NCI-H1092 (cell line): Measurements from ENCODE around the gene HMCN1.
A peak's percentile ranks its signal among the peaks of the same experiment; 100 is the strongest.

Source experiments
- DNase-seq: peaks from one replicate; lab custom pipeline; 2025; lab: John Stamatoyannopoulos, UW

HMCN1 gene

GRCh38 chr1:185733818-185734735, at the start of gene HMCN1:
Gene HMCN1, plus strand, starts transcription at chr1:185734391. Its CDS starts 389 bp downstream, at chr1:185734780.
- DNase-seq = no peak

GRCh38 chr1:185686821-185687778, 47.1 kb upstream of the HMCN1 start:
- DNase-seq = no peak

GRCh38 chr1:185690527-185690926, 43.7 kb upstream of the HMCN1 start:
- DNase-seq = no peak

- no peak for DNase-seq
Measured at GRCh38 chr1:185693654-185694053, 40.5 kb upstream of the HMCN1 start.

- DNase-seq = no peak
Measured at GRCh38 chr1:185694081-185694480, 40.1 kb upstream of the HMCN1 start.

GRCh38 chr1:185695299-185695698, 38.9 kb upstream of the HMCN1 start:
- DNase-seq = no peak

- DNase-seq = peak; percentile 25
Measured at GRCh38 chr1:185696422-185697150, 37.6 kb upstream of the HMCN1 start.

- DNase-seq = no peak
Measured at GRCh38 chr1:185699874-185700273, 34.3 kb upstream of the HMCN1 start.

- DNase-seq = no peak
Measured at GRCh38 chr1:185701650-185702049, 32.5 kb upstream of the HMCN1 start.

GRCh38 chr1:185704181-185704580, 30.0 kb upstream of the HMCN1 start:
- no peak for DNase-seq

GRCh38 chr1:185716095-185716494, 18.1 kb upstream of the HMCN1 start:
- no peak for DNase-seq

GRCh38 chr1:185719021-185719420, 15.2 kb upstream of the HMCN1 start:
- no peak for DNase-seq

- no peak for DNase-seq
Measured at GRCh38 chr1:185720633-185721272, 13.4 kb upstream of the HMCN1 start.

GRCh38 chr1:185721553-185721952, 12.6 kb upstream of the HMCN1 start:
- no peak for DNase-seq

- DNase-seq = no peak
Measured at GRCh38 chr1:185722098-185722497, 12.1 kb upstream of the HMCN1 start.

GRCh38 chr1:185727726-185728125, 6.5 kb upstream of the HMCN1 start:
- no peak for DNase-seq

- DNase-seq = no peak
Measured at GRCh38 chr1:185731446-185731845, 2.7 kb upstream of the HMCN1 start.

- DNase-seq = no peak
Measured at GRCh38 chr1:185732951-185733350, 1.2 kb upstream of the HMCN1 start.

- no peak for DNase-seq
Measured at GRCh38 chr1:185734929-185735700, 924 bp downstream of the HMCN1 start.

- DNase-seq = no peak
Measured at GRCh38 chr1:185735701-185736064, 1.5 kb downstream of the HMCN1 start.

- no peak for DNase-seq
Measured at GRCh38 chr1:185739967-185740366, 5.8 kb downstream of the HMCN1 start.
